Prostate gland (tissue), 2 donors: ENCODE data around the gene HIVEP3. TPM values are rescaled to one million over a fixed set of nuclear protein-coding genes. Genes with fewer than 3 reads are reported as not detected.
A peak's percentile ranks its signal among the peaks of the same experiment; 100 is the strongest.

Experiments used
- DNase-seq: peaks from one replicate; pipeline ENCODE4 v3.0.0-alpha.2; 2019; ENCODE audit warnings: low spot score
- H3K27ac ChIP-seq, 2 donors: fragments of 200-600 bp; sonication (generic); 2 replicates each; pipeline ENCODE4 v1.5.1; 2017 to 2019
- H3K27me3 ChIP-seq: fragments of 200-600 bp; sonication (generic); replicated peaks from 2 replicates; pipeline ENCODE4 v1.5.1; 2019; ENCODE audit not compliant: insufficient read depth
- H3K36me3 ChIP-seq, 2 donors: fragments of 200-600 bp; sonication (generic); 1 replicate in 1 of 2; 2 replicates in 1 of 2; pipeline versions ENCODE4 v1.5.1 to v1.8.1; 2017 to 2019
- H3K4me1 ChIP-seq: fragments of 200-600 bp; sonication (generic); replicated peaks from 2 replicates; pipeline ENCODE4 v1.5.1; 2019
- H3K4me3 ChIP-seq, 2 donors: fragments of 200-600 bp; sonication (generic); 2 replicates each; pipeline ENCODE4 v1.5.1; 2017 to 2019
- H3K9me3 ChIP-seq: fragments of 200-600 bp; sonication (generic); 2 replicates; pipeline ENCODE4 v1.5.1; 2017
- POLR2A ChIP-seq: fragments of 450-650 bp; IDR thresholded peaks from one replicate; pipeline ENCODE4 v1.6.1; 2016; ENCODE audit warnings: antibody characterized with exemption, mild to moderate bottlenecking
- POLR2AphosphoS5 ChIP-seq: sonication (generic); formaldehyde crosslinking; IDR thresholded peaks from one replicate; pipeline ENCODE4 v1.6.1; 2017; ENCODE audit warnings: antibody characterized with exemption
- WGBS: methylation state at CpG from one replicate; pipeline ENCODE4 v1.1.5; 2018; 5-methylcytosine and 5-hydroxymethylcytosine counted together
- intact Hi-C: fragments of 100-400 bp; cut with DNase I; formaldehyde crosslinking; loops from one replicate; pipeline ENCODE4 v1.14.2; 2022
- total RNA-seq, 2 donors: library from RNA; depleted of rRNA; stranded (reverse); fragments of >200 nt; gene quantifications; one replicate each; pipeline ENCODE4 v1.1.0, GENCODE V29; 2016
- TF ChIP-seq, protein P1 (sequence below), 4 experiments: fragments of 200-600 bp in 2 of 4; fragments of 450-650 bp in 2 of 4; sonication (generic) in 2 of 4; IDR thresholded peaks; 1 replicate in 3 of 4; 2 replicates in 1 of 4; pipeline ENCODE4 v1.5.1; 2016 to 2019; ENCODE audit warnings: antibody characterized with exemption in 4 of 4, mild to moderate bottlenecking in 2 of 4, moderate library complexity in 2 of 4

The HIVEP3 gene
- total RNA-seq, 2 donors from 2014 or later, result 9.3 to 11.2 TPM

DNA sequence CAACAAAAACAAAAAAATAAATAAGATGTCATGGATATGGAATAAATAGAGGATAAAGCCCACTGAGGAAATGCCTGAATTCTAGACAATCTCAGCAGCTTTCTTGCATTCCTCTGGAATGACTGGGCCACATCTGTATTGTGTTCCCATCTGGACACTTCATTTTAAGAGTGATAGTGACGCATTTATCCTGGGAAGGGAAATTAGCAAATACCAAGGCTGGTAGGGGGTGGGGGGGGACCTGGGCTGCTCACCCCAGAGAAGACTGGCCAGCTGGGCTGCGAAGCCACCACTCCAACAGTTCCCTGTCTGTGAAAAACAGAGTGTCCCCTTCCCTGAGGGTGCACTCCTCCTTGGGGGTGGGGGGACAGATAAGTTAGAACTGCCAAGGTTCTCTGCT lies 106.3 kb downstream of the HIVEP3 start:
- Histone ChIP-seq H3K4me3 (no peak overlapping the region), H3K27ac (no peak overlapping the region), H3K4me1 (no peaks in the 10 kb centered on the region), H3K27me3 (no peaks in the 10 kb centered on the region), H3K36me3 (no peaks in the 10 kb centered on the region), H3K9me3 (no peaks in the 10 kb centered on the region)
- 79% methylated on average over 2 of the region's 2 CpGs for WGBS
- TF ChIP-seq, protein P1, sequence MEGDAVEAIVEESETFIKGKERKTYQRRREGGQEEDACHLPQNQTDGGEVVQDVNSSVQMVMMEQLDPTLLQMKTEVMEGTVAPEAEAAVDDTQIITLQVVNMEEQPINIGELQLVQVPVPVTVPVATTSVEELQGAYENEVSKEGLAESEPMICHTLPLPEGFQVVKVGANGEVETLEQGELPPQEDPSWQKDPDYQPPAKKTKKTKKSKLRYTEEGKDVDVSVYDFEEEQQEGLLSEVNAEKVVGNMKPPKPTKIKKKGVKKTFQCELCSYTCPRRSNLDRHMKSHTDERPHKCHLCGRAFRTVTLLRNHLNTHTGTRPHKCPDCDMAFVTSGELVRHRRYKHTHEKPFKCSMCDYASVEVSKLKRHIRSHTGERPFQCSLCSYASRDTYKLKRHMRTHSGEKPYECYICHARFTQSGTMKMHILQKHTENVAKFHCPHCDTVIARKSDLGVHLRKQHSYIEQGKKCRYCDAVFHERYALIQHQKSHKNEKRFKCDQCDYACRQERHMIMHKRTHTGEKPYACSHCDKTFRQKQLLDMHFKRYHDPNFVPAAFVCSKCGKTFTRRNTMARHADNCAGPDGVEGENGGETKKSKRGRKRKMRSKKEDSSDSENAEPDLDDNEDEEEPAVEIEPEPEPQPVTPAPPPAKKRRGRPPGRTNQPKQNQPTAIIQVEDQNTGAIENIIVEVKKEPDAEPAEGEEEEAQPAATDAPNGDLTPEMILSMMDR (IDR thresholded peaks at IDR 0.05), result no peak
- TF ChIP-seq POLR2A (no peak), POLR2AphosphoS5 (no peak)
- intact Hi-C loops, result no loop called here
- DNase-seq, result no peak

DNA sequence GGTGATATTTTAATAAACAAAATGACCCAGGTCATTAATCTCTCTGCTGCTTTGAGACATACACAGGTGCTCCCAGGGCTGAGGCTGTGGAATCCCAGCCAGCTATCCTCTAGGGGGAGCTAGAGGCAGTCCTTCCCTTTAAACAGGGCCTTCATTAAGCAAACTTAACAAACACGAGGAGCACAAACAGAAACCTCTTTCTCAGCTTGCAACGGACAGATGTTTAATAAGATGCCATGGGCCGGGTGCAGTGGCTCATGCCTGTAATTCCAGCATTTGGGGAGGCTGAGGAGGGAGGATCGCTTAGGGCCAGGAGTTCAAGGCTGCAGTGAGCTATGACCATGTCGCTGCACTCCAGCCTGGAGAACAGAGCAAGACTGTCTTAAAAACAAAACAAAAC lies 106.7 kb downstream of the HIVEP3 start:
- no peak overlapping the region for H3K27ac ChIP-seq

GRCh38 chr1:41811051-41811795 lies 107.5 kb downstream of the HIVEP3 start:
- Histone ChIP-seq H3K4me3 (no peak overlapping the region), H3K9me3 (no peaks in the 10 kb centered on the region), H3K36me3 (no peaks in the 10 kb centered on the region), H3K27ac (no peak overlapping the region), H3K27me3 (no peaks in the 10 kb centered on the region), H3K4me1 (no peaks in the 10 kb centered on the region)
- no peak for TF ChIP-seq POLR2AphosphoS5
- no peak for TF ChIP-seq POLR2A
- TF ChIP-seq, protein P1 (IDR thresholded peaks at IDR 0.05), result no peak
- 68% methylated on average over 7 of the region's 7 CpGs for WGBS
- no peak for DNase-seq
- intact Hi-C loops, result no loop called here

More for the DNA sequence above, 106.7 kb downstream of the HIVEP3 start:
- H3K9me3 ChIP-seq, result no peaks in the 10 kb centered on the region
- H3K36me3 ChIP-seq, result no peaks in the 10 kb centered on the region
- intact Hi-C loops, result no loop called here
- no peaks in the 10 kb centered on the region for H3K4me1 ChIP-seq
- DNase-seq, result peak; percentile 42
- H3K4me3 ChIP-seq, result no peak overlapping the region
- H3K27me3 ChIP-seq, result no peaks in the 10 kb centered on the region
- WGBS, result 53% methylated on average over 5 of the region's 5 CpGs
- TF ChIP-seq POLR2A, result no peak
- TF ChIP-seq, protein P1 (IDR thresholded peaks at IDR 0.05), result peak in 3 of 4 experiments; percentile 38 to 54 (median 54)
- peak; percentile 31 for TF ChIP-seq POLR2AphosphoS5

GRCh38 chr1:41810446-41810845 lies 108.3 kb downstream of the HIVEP3 start:
- Histone ChIP-seq H3K4me3 (no peak overlapping the region), H3K4me1 (no peaks in the 10 kb centered on the region), H3K27me3 (no peaks in the 10 kb centered on the region), H3K9me3 (no peaks in the 10 kb centered on the region), H3K36me3 (no peaks in the 10 kb centered on the region), H3K27ac (no peak overlapping the region)
- DNase-seq, result no peak
- TF ChIP-seq POLR2AphosphoS5 (no peak), POLR2A (no peak)
- TF ChIP-seq, protein P1 (IDR thresholded peaks at IDR 0.05), result no peak
- intact Hi-C loops, result no loop called here

DNA sequence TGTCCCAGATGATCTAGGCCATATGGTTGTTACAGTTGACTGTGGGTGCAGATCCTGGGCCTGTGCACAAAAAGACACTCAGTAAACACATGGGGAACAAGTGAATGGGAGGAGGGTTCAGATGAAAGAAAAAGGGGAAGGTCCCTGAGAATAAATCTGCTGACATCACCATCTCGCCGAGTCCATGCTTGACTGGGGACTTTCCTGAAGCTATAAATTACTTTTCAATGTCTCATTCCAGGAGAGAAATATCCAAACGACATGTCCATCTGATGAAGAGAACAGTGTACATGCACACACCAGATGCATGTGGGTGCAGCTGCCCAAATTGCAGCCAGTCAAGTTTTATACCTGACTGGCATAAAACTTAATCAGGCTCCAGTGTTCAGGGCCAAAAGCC lies 109.0 kb downstream of the HIVEP3 start:
- Histone ChIP-seq H3K4me1 (no peaks in the 10 kb centered on the region), H3K36me3 (no peaks in the 10 kb centered on the region), H3K4me3 (no peak overlapping the region), H3K27ac (no peak overlapping the region), H3K9me3 (no peaks in the 10 kb centered on the region), H3K27me3 (no peaks in the 10 kb centered on the region)
- DNase-seq, result no peak
- TF ChIP-seq, protein P1 (IDR thresholded peaks at IDR 0.05), result no peak
- TF ChIP-seq POLR2A (no peak), POLR2AphosphoS5 (no peak)
- intact Hi-C loops, result loop anchor here (10.0 kb wide), 1 partner anchor 235 kb away; no protein-coding TSS in a partner anchor
- WGBS, result 25% methylated on average over 3 of the region's 3 CpGs
